WERI-Rb-1 (cell line): ENCODE results near the gene DUOX1.

Source experiments
- DNase-seq: peaks from one replicate; pipeline ENCODE4 v3.0.0-alpha.2; 2020
- H3K27ac ChIP-seq: fragments of 250-450 bp; sonication (Bioruptor Pico); 2 replicates; pipeline ENCODE4 v1.5.1; 2020; ENCODE audit warnings: mild to moderate bottlenecking, moderate library complexity
- H3K27me3 ChIP-seq: fragments of 250-450 bp; sonication (Bioruptor Pico); 2 replicates; pipeline ENCODE4 v1.5.1; 2021; ENCODE audit warnings: mild to moderate bottlenecking, low read depth, moderate library complexity; ENCODE audit not compliant: insufficient read depth, severe bottlenecking
- H3K36me3 ChIP-seq: fragments of 250-450 bp; sonication (Bioruptor Pico); 2 replicates; pipeline ENCODE4 v1.5.1; 2020; ENCODE audit warnings: mild to moderate bottlenecking, moderate library complexity
- H3K4me3 ChIP-seq: 2 replicates; pipeline ENCODE4 v1.5.1; 2011; ENCODE audit warnings: low read depth, mild to moderate bottlenecking, control low read depth, low read length
- H3K9me3 ChIP-seq: fragments of 250-450 bp; sonication (Bioruptor Pico); 2 replicates; pipeline ENCODE4 v1.5.1; 2021; ENCODE audit warnings: mild to moderate bottlenecking, moderate library complexity; ENCODE audit not compliant: severe bottlenecking
- TF ChIP-seq, protein P1 (sequence below): IDR thresholded peaks from 2 replicates; pipeline ENCODE4 v1.5.1; 2011; ENCODE audit warnings: low read depth, mild to moderate bottlenecking, control low read depth, inconsistent platforms, low read length

DUOX1 gene

GRCh38 chr15:45146405-45146804, 16.6 kb downstream of the DUOX1 start:
- Histone ChIP-seq H3K4me3 (no peak overlapping the region), H3K9me3 (no peaks in the 10 kb centered on the region), H3K27me3 (no peaks in the 10 kb centered on the region), H3K36me3 (no peaks in the 10 kb centered on the region), H3K27ac (no peak overlapping the region)
- no peak for DNase-seq
- TF ChIP-seq, protein P1, sequence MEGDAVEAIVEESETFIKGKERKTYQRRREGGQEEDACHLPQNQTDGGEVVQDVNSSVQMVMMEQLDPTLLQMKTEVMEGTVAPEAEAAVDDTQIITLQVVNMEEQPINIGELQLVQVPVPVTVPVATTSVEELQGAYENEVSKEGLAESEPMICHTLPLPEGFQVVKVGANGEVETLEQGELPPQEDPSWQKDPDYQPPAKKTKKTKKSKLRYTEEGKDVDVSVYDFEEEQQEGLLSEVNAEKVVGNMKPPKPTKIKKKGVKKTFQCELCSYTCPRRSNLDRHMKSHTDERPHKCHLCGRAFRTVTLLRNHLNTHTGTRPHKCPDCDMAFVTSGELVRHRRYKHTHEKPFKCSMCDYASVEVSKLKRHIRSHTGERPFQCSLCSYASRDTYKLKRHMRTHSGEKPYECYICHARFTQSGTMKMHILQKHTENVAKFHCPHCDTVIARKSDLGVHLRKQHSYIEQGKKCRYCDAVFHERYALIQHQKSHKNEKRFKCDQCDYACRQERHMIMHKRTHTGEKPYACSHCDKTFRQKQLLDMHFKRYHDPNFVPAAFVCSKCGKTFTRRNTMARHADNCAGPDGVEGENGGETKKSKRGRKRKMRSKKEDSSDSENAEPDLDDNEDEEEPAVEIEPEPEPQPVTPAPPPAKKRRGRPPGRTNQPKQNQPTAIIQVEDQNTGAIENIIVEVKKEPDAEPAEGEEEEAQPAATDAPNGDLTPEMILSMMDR, result no peak

DNA sequence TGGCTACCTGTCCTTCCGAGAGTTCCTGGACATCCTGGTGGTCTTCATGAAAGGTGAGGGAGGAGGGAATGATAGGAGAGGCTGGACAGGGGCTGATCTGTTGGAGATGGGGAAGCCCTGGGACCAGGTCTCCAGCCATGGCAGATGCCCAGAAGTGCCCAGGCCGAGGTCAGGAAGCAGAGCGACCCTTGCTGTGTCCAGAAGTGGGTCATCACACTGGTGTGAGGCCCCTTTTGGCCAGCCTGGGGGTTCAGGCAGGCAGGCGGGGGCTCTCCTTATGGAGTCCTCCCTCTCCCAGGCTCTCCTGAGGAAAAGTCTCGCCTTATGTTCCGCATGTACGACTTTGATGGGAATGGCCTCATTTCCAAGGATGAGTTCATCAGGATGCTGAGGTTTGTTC, 17.8 kb downstream of the DUOX1 start:
- no peak overlapping the region for H3K4me3 ChIP-seq
- TF ChIP-seq, protein P1, result no peak
- H3K36me3 ChIP-seq, result no peaks in the 10 kb centered on the region
- H3K27me3 ChIP-seq, result no peaks in the 10 kb centered on the region
- H3K27ac ChIP-seq, result no peak overlapping the region
- H3K9me3 ChIP-seq, result no peaks in the 10 kb centered on the region
- no peak for DNase-seq

- Histone ChIP-seq H3K36me3 (no peaks in the 10 kb centered on the region), H3K4me3 (no peak overlapping the region), H3K27ac (no peak overlapping the region), H3K27me3 (no peaks in the 10 kb centered on the region), H3K9me3 (no peaks in the 10 kb centered on the region)
- TF ChIP-seq, protein P1, result no peak
- no peak for DNase-seq
These were observed 18.6 kb downstream of the DUOX1 start for GRCh38 chr15:45148076-45149059.

- no peaks in the 10 kb centered on the region for H3K27me3 ChIP-seq
- no peaks in the 10 kb centered on the region for H3K36me3 ChIP-seq
- no peak for DNase-seq
- no peaks in the 10 kb centered on the region for H3K9me3 ChIP-seq
- H3K4me3 ChIP-seq, result no peak overlapping the region
- TF ChIP-seq, protein P1, result no peak
- H3K27ac ChIP-seq, result no peak overlapping the region
These were observed 19.3 kb downstream of the DUOX1 start for GRCh38 chr15:45149060-45149459.

DNA sequence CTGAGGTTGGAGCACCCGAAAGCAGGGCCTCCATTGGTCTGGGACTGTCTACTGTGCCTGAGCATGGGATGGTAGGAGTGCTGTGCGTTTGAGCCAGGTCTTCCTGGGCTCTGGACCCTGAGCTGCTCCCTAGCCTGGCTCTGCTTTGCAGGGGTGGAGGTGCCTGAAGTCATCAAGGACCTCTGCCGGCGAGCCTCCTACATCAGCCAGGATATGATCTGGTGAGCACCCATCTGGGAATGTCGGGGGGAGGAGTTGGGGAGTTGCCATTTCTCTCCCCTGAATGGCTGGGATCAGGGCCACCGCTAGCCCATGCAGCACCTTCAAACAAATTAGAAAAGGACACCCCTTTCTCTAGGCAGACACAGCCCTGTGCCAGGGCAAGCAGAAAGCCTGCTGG, 20.7 kb downstream of the DUOX1 start:
- no peak for DNase-seq
- no peak overlapping the region for H3K27ac ChIP-seq
- TF ChIP-seq, protein P1, result no peak
- H3K36me3 ChIP-seq, result no peaks in the 10 kb centered on the region
- no peak overlapping the region for H3K4me3 ChIP-seq
- no peaks in the 10 kb centered on the region for H3K27me3 ChIP-seq
- H3K9me3 ChIP-seq, result no peaks in the 10 kb centered on the region
